Measurements from ENCODE around the gene PIAS2. TPM values are rescaled to one million over a fixed set of nuclear protein-coding genes. Genes with fewer than 3 reads are reported as not detected.
"Not testable (repeated sequence)": the region's sequence is repeated elsewhere in the genome, so short reads cannot be mapped to it uniquely, and the experiment has no call there.

The PIAS2 gene
- total RNA-seq, 1 experiment from 2014 or later = 33.6 TPM

DNA sequence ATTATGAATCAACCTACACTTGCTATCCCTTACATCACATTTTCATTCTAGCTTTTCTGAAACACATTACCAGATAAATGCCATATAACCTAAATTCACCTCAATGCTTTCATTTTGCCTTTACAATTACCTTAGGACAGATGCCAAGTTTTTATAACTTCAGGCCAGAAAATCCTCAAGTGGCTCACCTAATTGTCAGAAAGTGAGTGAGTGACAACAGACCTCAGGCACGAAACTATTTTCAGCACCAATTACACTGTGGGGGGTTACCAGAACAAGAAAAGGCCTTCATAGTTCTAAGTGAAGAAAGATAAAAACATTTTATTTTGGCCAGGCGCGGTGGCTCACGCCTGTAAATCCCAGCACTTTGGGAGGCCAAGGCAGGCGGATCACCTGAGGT lies 108.2 kb downstream of the PIAS2 start:
- CTCF ChIA-PET = no interaction called here
- BruUV-seq (replicated peaks) = no TSS peak
- Mint-ChIP-seq H3K36me3 (ENCODE audit: insufficient read depth, unreplicated experiment) (no peaks in the 10 kb centered on the region), H3K4me3 (ENCODE audit: low read depth, unreplicated experiment) (no peak overlapping the region), H3K27me3 (ENCODE audit: unreplicated experiment) (no peaks in the 10 kb centered on the region), H3K4me1 (ENCODE audit: low read depth, unreplicated experiment) (no peaks in the 10 kb centered on the region), H3K9me3 (ENCODE audit: low read depth, unreplicated experiment) (peaks cover 2% of the 10 kb centered on the region), H3K27ac (ENCODE audit: unreplicated experiment) (no peak overlapping the region)
- DNase-seq = no peak
- intact Hi-C loops (cut with micrococcal nuclease; ENCODE audit: unreplicated experiment) = no loop called here
- TF ChIP-seq, protein P1, sequence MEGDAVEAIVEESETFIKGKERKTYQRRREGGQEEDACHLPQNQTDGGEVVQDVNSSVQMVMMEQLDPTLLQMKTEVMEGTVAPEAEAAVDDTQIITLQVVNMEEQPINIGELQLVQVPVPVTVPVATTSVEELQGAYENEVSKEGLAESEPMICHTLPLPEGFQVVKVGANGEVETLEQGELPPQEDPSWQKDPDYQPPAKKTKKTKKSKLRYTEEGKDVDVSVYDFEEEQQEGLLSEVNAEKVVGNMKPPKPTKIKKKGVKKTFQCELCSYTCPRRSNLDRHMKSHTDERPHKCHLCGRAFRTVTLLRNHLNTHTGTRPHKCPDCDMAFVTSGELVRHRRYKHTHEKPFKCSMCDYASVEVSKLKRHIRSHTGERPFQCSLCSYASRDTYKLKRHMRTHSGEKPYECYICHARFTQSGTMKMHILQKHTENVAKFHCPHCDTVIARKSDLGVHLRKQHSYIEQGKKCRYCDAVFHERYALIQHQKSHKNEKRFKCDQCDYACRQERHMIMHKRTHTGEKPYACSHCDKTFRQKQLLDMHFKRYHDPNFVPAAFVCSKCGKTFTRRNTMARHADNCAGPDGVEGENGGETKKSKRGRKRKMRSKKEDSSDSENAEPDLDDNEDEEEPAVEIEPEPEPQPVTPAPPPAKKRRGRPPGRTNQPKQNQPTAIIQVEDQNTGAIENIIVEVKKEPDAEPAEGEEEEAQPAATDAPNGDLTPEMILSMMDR (IDR thresholded peaks at IDR 0.05; ENCODE audit: unreplicated experiment) = no peak

- H3K27ac Mint-ChIP-seq (ENCODE audit: unreplicated experiment); CTCF ChIA-PET; H3K36me3 Mint-ChIP-seq (ENCODE audit: insufficient read depth, unreplicated experiment); BruUV-seq (replicated peaks); H3K4me1 Mint-ChIP-seq (ENCODE audit: low read depth, unreplicated experiment); H3K9me3 Mint-ChIP-seq (ENCODE audit: low read depth, unreplicated experiment); H3K27me3 Mint-ChIP-seq (ENCODE audit: unreplicated experiment); DNase-seq; H3K4me3 Mint-ChIP-seq (ENCODE audit: low read depth, unreplicated experiment); intact Hi-C loops (cut with micrococcal nuclease; ENCODE audit: unreplicated experiment): not testable (repeated sequence)
Measured at GRCh38 chr18:46795945-46796344, 121.4 kb downstream of the PIAS2 start.

DNA sequence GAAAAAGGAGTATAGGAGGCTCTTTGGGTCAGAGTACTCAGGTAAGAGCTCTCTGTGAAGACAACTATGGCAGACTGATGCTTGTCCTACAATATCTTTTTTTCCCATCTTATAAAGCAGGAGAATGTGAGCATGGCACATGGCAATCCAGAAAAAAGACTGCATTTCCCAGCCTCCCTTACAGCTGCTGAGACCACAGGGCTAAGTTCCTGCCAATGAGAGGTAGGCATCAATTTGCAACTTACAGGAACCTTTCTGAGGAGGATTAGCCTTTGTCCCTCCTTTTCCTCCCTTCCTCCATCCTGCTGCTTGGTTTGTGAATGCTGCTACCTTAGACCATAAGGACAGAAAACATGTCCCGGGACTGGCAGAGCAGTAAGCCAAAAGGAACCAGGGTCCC lies 122.7 kb downstream of the PIAS2 start:
- no TSS peak for BruUV-seq (replicated peaks)

DNA sequence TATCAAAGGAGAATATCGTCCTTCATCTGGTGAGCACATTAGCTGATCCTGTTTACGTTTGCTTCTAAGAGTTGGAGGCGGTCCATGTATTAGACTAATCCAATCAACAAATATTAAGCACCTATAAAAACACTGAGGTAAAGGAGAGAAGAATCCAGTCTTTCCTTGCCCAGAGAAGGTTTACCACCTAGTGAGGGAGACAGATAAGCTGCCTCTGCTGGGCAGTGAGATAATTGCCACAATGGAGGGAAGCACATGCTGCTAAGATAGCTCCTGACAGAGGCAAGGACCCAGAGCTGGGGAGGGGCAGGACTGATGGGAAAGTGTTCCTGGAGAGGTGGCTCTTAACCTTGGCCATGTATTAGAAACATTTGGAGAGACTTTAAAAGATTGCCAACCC lies 123.7 kb downstream of the PIAS2 start:
- CTCF ChIA-PET = no interaction called here
- Mint-ChIP-seq H3K27ac (ENCODE audit: unreplicated experiment) (no peak overlapping the region), H3K4me1 (ENCODE audit: low read depth, unreplicated experiment) (no peaks in the 10 kb centered on the region), H3K36me3 (ENCODE audit: insufficient read depth, unreplicated experiment) (no peaks in the 10 kb centered on the region), H3K9me3 (ENCODE audit: low read depth, unreplicated experiment) (peaks cover 3% of the 10 kb centered on the region), H3K27me3 (ENCODE audit: unreplicated experiment) (no peaks in the 10 kb centered on the region), H3K4me3 (ENCODE audit: low read depth, unreplicated experiment) (no peak overlapping the region)
- DNase-seq = no peak
- intact Hi-C loops (cut with micrococcal nuclease; ENCODE audit: unreplicated experiment) = no loop called here
- TF ChIP-seq, protein P1 (IDR thresholded peaks at IDR 0.05; ENCODE audit: unreplicated experiment) = no peak
- no TSS peak for BruUV-seq (replicated peaks)

More for the DNA sequence above, 122.7 kb downstream of the PIAS2 start:
- DNase-seq = no peak
- intact Hi-C loops (cut with micrococcal nuclease; ENCODE audit: unreplicated experiment) = no loop called here
- H3K4me3 Mint-ChIP-seq (ENCODE audit: low read depth, unreplicated experiment) = no peak overlapping the region
- CTCF ChIA-PET = no interaction called here
- H3K9me3 Mint-ChIP-seq (ENCODE audit: low read depth, unreplicated experiment) = no peaks in the 10 kb centered on the region
- H3K4me1 Mint-ChIP-seq (ENCODE audit: low read depth, unreplicated experiment) = no peaks in the 10 kb centered on the region
- TF ChIP-seq, protein P1 (IDR thresholded peaks at IDR 0.05; ENCODE audit: unreplicated experiment) = no peak
- no peak overlapping the region for H3K27ac Mint-ChIP-seq (ENCODE audit: unreplicated experiment)
- H3K36me3 Mint-ChIP-seq (ENCODE audit: insufficient read depth, unreplicated experiment) = no peaks in the 10 kb centered on the region
- H3K27me3 Mint-ChIP-seq (ENCODE audit: unreplicated experiment) = no peaks in the 10 kb centered on the region

DNA sequence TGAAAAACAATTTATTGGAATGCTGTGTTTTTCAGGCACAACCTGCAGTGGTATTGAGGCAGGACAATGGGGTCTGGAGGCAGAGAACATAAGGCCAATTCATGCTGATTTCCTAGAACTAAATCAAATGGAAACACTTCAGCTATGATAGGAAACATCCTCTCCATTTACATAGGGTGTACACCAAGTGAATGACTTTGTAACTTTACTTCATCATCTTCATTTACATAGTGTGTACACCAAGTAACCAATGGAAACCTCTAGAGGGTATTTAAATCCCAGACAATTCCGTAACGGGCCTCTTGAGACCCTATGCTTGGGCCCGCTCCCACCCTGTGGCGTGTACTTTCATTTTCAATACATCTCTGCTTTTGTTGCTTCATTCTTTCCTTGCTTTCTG lies 128.2 kb downstream of the PIAS2 start:
- Mint-ChIP-seq H3K27me3 (ENCODE audit: unreplicated experiment) (no peaks in the 10 kb centered on the region), H3K36me3 (ENCODE audit: insufficient read depth, unreplicated experiment) (no peaks in the 10 kb centered on the region), H3K27ac (ENCODE audit: unreplicated experiment) (no peak overlapping the region), H3K4me1 (ENCODE audit: low read depth, unreplicated experiment) (no peaks in the 10 kb centered on the region), H3K4me3 (ENCODE audit: low read depth, unreplicated experiment) (no peak overlapping the region), H3K9me3 (ENCODE audit: low read depth, unreplicated experiment) (peaks cover 5% of the 10 kb centered on the region)
- BruUV-seq (replicated peaks) = no TSS peak
- CTCF ChIA-PET = no interaction called here
- TF ChIP-seq, protein P1 (IDR thresholded peaks at IDR 0.05; ENCODE audit: unreplicated experiment) = no peak
- DNase-seq = no peak
- intact Hi-C loops (cut with micrococcal nuclease; ENCODE audit: unreplicated experiment) = no loop called here
